Stimulated activated CD4-positive, alpha-beta T cell treated with anti-CD3 and anti-CD28 coated beads, TNF-alpha, amount 100 ng/mL, for 4 hours (primary cell): ENCODE data around the gene TBC1D14.

Source experiments
- DNase-seq, 3 experiments: peaks; one replicate each; pipeline ENCODE4 v3.0.0-alpha.2; 2020; ENCODE audit warnings: low read depth in 3 of 3

Gene TBC1D14

GRCh38 chr4:7020856-7021255 is 111.2 kb downstream of the TBC1D14 start:
- no peak for DNase-seq

GRCh38 chr4:7021355-7021754 is 111.7 kb downstream of the TBC1D14 start:
- DNase-seq = no peak

- no peak for DNase-seq
These were observed 112.5 kb downstream of the TBC1D14 start for GRCh38 chr4:7021930-7022664.

- no peak for DNase-seq
These were observed 113.9 kb downstream of the TBC1D14 start for GRCh38 chr4:7023486-7023885.

GRCh38 chr4:7023901-7024300 is 114.3 kb downstream of the TBC1D14 start:
- no peak for DNase-seq

GRCh38 chr4:7024336-7024890 is 114.8 kb downstream of the TBC1D14 start:
- no peak for DNase-seq

GRCh38 chr4:7025040-7025602 is 115.5 kb downstream of the TBC1D14 start:
- no peak for DNase-seq

GRCh38 chr4:7026107-7026506 is 116.5 kb downstream of the TBC1D14 start:
- no peak for DNase-seq

- no peak for DNase-seq
These were observed 117.7 kb downstream of the TBC1D14 start for GRCh38 chr4:7027284-7027683.

GRCh38 chr4:7027913-7028312 is 118.3 kb downstream of the TBC1D14 start:
- DNase-seq = no peak

- DNase-seq = no peak
These were observed 119.6 kb downstream of the TBC1D14 start for GRCh38 chr4:7029212-7029611.

GRCh38 chr4:7029921-7030320 is 120.3 kb downstream of the TBC1D14 start:
- DNase-seq = no peak

- DNase-seq = no peak
These were observed 121.2 kb downstream of the TBC1D14 start for GRCh38 chr4:7030856-7031255.

- no peak for DNase-seq
These were observed 122.2 kb downstream of the TBC1D14 start for GRCh38 chr4:7031558-7032449.

- no peak for DNase-seq
These were observed 123.0 kb downstream of the TBC1D14 start for GRCh38 chr4:7032596-7032995.

- DNase-seq = no peak
These were observed 124.8 kb downstream of the TBC1D14 start for GRCh38 chr4:7034262-7035081.

GRCh38 chr4:7037425-7037824 is 127.8 kb downstream of the TBC1D14 start:
- no peak for DNase-seq

- DNase-seq = no peak
These were observed 131.1 kb downstream of the TBC1D14 start for GRCh38 chr4:7040765-7041164.

GRCh38 chr4:7041246-7041645 is 131.6 kb downstream of the TBC1D14 start:
- DNase-seq = no peak

GRCh38 chr4:7041801-7042502 is 132.3 kb downstream of the TBC1D14 start:
- no peak for DNase-seq
